HepG2 (cell line): ENCODE data around the gene SGK1. TPM values are rescaled to one million over a fixed set of nuclear protein-coding genes. Genes with fewer than 3 reads are reported as not detected.

Source experiments
- ATAC-seq: fragments of 200-7000 bp; cut with Tn5 transposase; 3 replicates; pipeline ENCODE4 v1.9.1; 2020; ENCODE audit warnings: mild to moderate bottlenecking, moderate library complexity
- BruUV-seq: library from RNA; stranded (reverse); fragments of 400-500 nt; replicated peaks from 2 replicates; lab custom pipeline; 2021; lab: Mats Ljungman, UMichigan
- CTCF ChIA-PET: fragments of 300-600 bp; formaldehyde crosslinking; extraction: SDS; loops from one replicate; lab custom pipeline; 2021; ENCODE audit warnings: low total read pairs, inconsistent platforms, low intra/inter-chr PET ratio; lab: Yijun Ruan, JAX
- POLR2A ChIA-PET: fragments of 350-600 bp; sonication (Branson Sonifier 250); formaldehyde crosslinking; loops from one replicate; lab custom pipeline; 2020; ENCODE audit warnings: antibody characterized with exemption, inconsistent platforms; lab: Yijun Ruan, JAX
- DNase-seq: peaks from one replicate; pipeline ENCODE4 v3.0.0-alpha.2; 2015; ENCODE audit warnings: low spot score
- FAIRE-seq: peaks from 3 replicates; lab custom pipeline; 2011; peaks lifted over from hg19 to GRCh38; lab: Jason Lieb, UNC
- H2AFZ ChIP-seq: one replicate; pipeline ENCODE4 v1.6.1; 2011; ENCODE audit warnings: low read length, inconsistent platforms
- H3K27ac ChIP-seq: fragments of 300-600 bp; 3 replicates; pipeline ENCODE4 v1.8.0; 2011; ENCODE audit warnings: mixed run types, mild to moderate bottlenecking, mixed read lengths, low read length, inconsistent platforms; ENCODE audit not compliant: insufficient read depth; ENCODE audit errors: extremely low read length
- H3K27me3 ChIP-seq, 2 experiments: fragments of 200-600 bp in 1 of 2; 2 replicates in 1 of 2; 3 replicates in 1 of 2; pipeline versions ENCODE4 v1.6.0 to v1.8.0; 2011; ENCODE audit warnings: low read length in 2 of 2, mild to moderate bottlenecking in 2 of 2, moderate library complexity in 2 of 2, inconsistent platforms in 1 of 2; ENCODE audit not compliant: insufficient read depth in 2 of 2, control insufficient read depth in 1 of 2
- H3K36me3 ChIP-seq, 2 experiments: fragments of 200-600 bp in 1 of 2; replicated peaks in 1 of 2; 2 replicates in 1 of 2; 3 replicates in 1 of 2; pipeline versions ENCODE4 v1.5.1 to v1.8.0; 2011; ENCODE audit warnings: low read length in 2 of 2, inconsistent platforms in 1 of 2; ENCODE audit not compliant: insufficient read depth in 2 of 2, control insufficient read depth in 1 of 2
- H3K4me1 ChIP-seq: 2 replicates; pipeline ENCODE4 v1.5.1; 2012; ENCODE audit warnings: low read length, inconsistent platforms; ENCODE audit not compliant: insufficient read depth
- H3K4me2 ChIP-seq: 2 replicates; pipeline ENCODE4 v1.6.0; 2011; ENCODE audit warnings: low read depth, low read length, inconsistent platforms
- H3K4me3 ChIP-seq, 3 experiments: fragments of 200-600 bp in 1 of 3; sonication (generic), shearing (Covaris generic) in 1 of 3; replicated peaks in 1 of 3; 2 replicates each; pipeline ENCODE4 v1.5.1; 2011 to 2016; ENCODE audit warnings: low read length in 3 of 3, inconsistent platforms in 2 of 3, low read depth in 2 of 3, mild to moderate bottlenecking in 2 of 3, control low read depth in 1 of 3, mixed read lengths in 1 of 3; ENCODE audit not compliant: insufficient read depth in 1 of 3
- H3K79me2 ChIP-seq: one replicate; pipeline ENCODE4 v1.6.1; 2011; ENCODE audit warnings: low read length, inconsistent platforms; ENCODE audit not compliant: insufficient read depth
- H3K9ac ChIP-seq: 2 replicates; pipeline ENCODE4 v1.6.0; 2011; ENCODE audit warnings: mild to moderate bottlenecking, low read depth, low read length, inconsistent platforms; ENCODE audit not compliant: insufficient read depth
- H3K9me3 ChIP-seq: 2 replicates; pipeline ENCODE4 v1.5.1; 2012; ENCODE audit warnings: mild to moderate bottlenecking, low read length
- H4K20me1 ChIP-seq: 2 replicates; pipeline ENCODE4 v1.6.0; 2011; ENCODE audit warnings: inconsistent platforms, mild to moderate bottlenecking, low read length, moderate library complexity; ENCODE audit not compliant: insufficient read depth
- DPF2 ChIP-seq: sonication (generic); formaldehyde crosslinking; IDR thresholded peaks from 2 replicates; pipeline ENCODE4 v1.4.0; 2020; ENCODE audit warnings: mild to moderate bottlenecking, low read depth, missing genetic modification reagents, borderline replicate concordance
- HNF4A ChIP-seq: sonication (generic); formaldehyde crosslinking; IDR thresholded peaks from 2 replicates; pipeline ENCODE4 v1.4.0; 2020; ENCODE audit warnings: missing genetic modification reagents
- KLF12 ChIP-seq: sonication (generic); formaldehyde crosslinking; IDR thresholded peaks from 2 replicates; pipeline ENCODE4 v1.4.0; 2020; ENCODE audit warnings: missing genetic modification reagents, borderline replicate concordance
- KMT2A ChIP-seq: sonication (generic); formaldehyde crosslinking; IDR thresholded peaks from 2 replicates; pipeline ENCODE4 v1.4.0; 2020; ENCODE audit warnings: missing genetic modification reagents
- POLR2A ChIP-seq, 2 experiments: IDR thresholded peaks; 2 replicates each; pipeline ENCODE4 v1.6.1; 2011; ENCODE audit warnings: low read depth in 2 of 2, low read length in 2 of 2, mild to moderate bottlenecking in 1 of 2, moderate library complexity in 1 of 2; ENCODE audit not compliant: insufficient read depth in 1 of 2
- ZBTB38 ChIP-seq: sonication (generic); formaldehyde crosslinking; IDR thresholded peaks from 2 replicates; pipeline ENCODE4 v1.5.1; 2020; ENCODE audit warnings: mild to moderate bottlenecking, missing genetic modification reagents
- ZFP90 ChIP-seq: sonication (generic); formaldehyde crosslinking; IDR thresholded peaks from 2 replicates; pipeline ENCODE4 v1.8.0; 2022; ENCODE audit warnings: missing genetic modification reagents, mild to moderate bottlenecking, inconsistent platforms, borderline replicate concordance
- ZFX ChIP-seq: sonication (generic); formaldehyde crosslinking; IDR thresholded peaks from 2 replicates; pipeline ENCODE4 v1.4.0; 2020; ENCODE audit warnings: mild to moderate bottlenecking, low read depth, missing genetic modification reagents, moderate library complexity
- ZFY ChIP-seq: sonication (generic); formaldehyde crosslinking; IDR thresholded peaks from 2 replicates; pipeline ENCODE4 v1.4.0; 2020; ENCODE audit warnings: missing genetic modification reagents
- ZNF142 ChIP-seq: sonication (generic); formaldehyde crosslinking; IDR thresholded peaks from 2 replicates; pipeline ENCODE4 v1.4.0; 2020; ENCODE audit warnings: missing genetic modification reagents
- ZNF468 ChIP-seq: sonication (generic); formaldehyde crosslinking; IDR thresholded peaks from 2 replicates; pipeline ENCODE4 v1.8.0; 2022; ENCODE audit warnings: mild to moderate bottlenecking, moderate library complexity, missing genetic modification reagents
- ZNF501 ChIP-seq: sonication (generic); formaldehyde crosslinking; IDR thresholded peaks from 2 replicates; pipeline ENCODE4 v1.5.1; 2020; ENCODE audit warnings: mild to moderate bottlenecking, moderate library complexity, missing genetic modification reagents
- ZNF713 ChIP-seq: sonication (generic); formaldehyde crosslinking; IDR thresholded peaks from 2 replicates; pipeline ENCODE4 v1.4.0; 2020; ENCODE audit warnings: mild to moderate bottlenecking, missing genetic modification reagents
- ZNF781 ChIP-seq: sonication (generic); formaldehyde crosslinking; IDR thresholded peaks from 2 replicates; pipeline ENCODE4 v1.5.1; 2020; ENCODE audit warnings: borderline replicate concordance, mild to moderate bottlenecking, missing genetic modification reagents; ENCODE audit errors: not compliant biosample characterization
- whole genome bisulfite sequencing: methylation state at CpG from one replicate; pipeline ENCODE4 v1.1.6; 2017; ENCODE audit warnings: low lambda C conversion rate; 5-methylcytosine and 5-hydroxymethylcytosine counted together
- in situ Hi-C: cut with HindIII; loops from 2 replicates; pipeline ENCODE4 v1.10.0; 2017; ENCODE audit warnings: low pct_unique_long_range_greater_than_20kb; ENCODE audit not compliant: extremely low pct_ligation_motif_present
- intact Hi-C: fragments of 100-400 bp; cut with micrococcal nuclease; formaldehyde crosslinking; loops from one replicate; pipeline ENCODE4 v1.10.0; 2022; ENCODE audit not compliant: unreplicated experiment
- polyA plus RNA-seq, 8 experiments: library from polyadenylated mRNA; depleted of rRNA in 3 of 8; stranded (reverse) in 7 of 8; unstranded in 1 of 8; fragments of >200 nt; fragmentation: Illumina TruSeq in 4 of 8; extraction: Trizol in 4 of 8; gene quantifications; 2 replicates each; pipeline versions ENCODE4 v1.2.1 to v1.2.3, GENCODE V29; 2011 to 2016; ENCODE audit warnings: low read depth in 4 of 8, missing spikeins in 1 of 8, mixed read lengths in 1 of 8; ENCODE audit not compliant: insufficient read depth in 1 of 8
- total RNA-seq, 5 experiments: library from RNA; depleted of rRNA; stranded (reverse); fragments of >200 nt; fragmentation: Illumina TruSeq; extraction: Trizol; gene quantifications; 2 replicates each; pipeline ENCODE4 v1.2.3, GENCODE V29; 2016; ENCODE audit warnings: low read depth in 1 of 5
- TF ChIP-seq, protein P1 (sequence below): sonication (generic); formaldehyde crosslinking; IDR thresholded peaks from 2 replicates; pipeline ENCODE4 v1.4.0; 2020; ENCODE audit warnings: missing genetic modification reagents
- TF ChIP-seq, protein P2 (sequence below): sonication (generic); formaldehyde crosslinking; IDR thresholded peaks from 2 replicates; pipeline ENCODE4 v1.4.0; 2020; ENCODE audit warnings: mild to moderate bottlenecking, missing genetic modification reagents

SGK1 gene
- total and polyA plus RNA-seq, 2 of the 13 experiments (the other 11 are each of a cell fraction or from before 2014, with no cell fraction given) = 56.1 to 56.2 TPM

DNA sequence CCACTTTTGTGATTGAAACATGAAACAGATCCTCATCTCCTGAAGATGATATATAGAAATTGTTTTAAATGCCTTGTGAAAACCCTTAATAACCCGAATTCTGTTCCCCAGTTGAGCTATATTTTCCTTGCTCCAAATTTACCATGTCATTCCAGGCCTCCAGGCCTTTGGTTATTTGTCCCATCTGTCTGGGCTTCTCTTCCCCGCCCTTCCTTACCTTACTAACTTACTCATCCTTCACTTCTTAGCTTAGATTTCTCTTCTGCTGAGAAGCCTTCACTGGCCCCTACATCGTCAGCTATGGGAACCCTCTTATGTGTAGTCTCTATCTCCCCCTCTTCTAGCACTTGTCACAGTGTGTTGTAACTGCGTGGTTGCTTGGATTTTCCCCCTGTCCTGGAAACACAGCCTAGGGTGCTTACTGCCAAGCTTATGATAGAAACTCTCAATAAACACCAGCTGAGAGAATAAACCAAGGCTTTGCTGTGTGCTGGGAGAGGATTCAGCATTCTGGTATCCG is 68.6 kb downstream of the SGK1 start:
- Histone ChIP-seq H2AFZ (peak overlapping the region; percentile 4), H4K20me1 (no peaks in the 10 kb centered on the region), H3K79me2 (no peaks in the 10 kb centered on the region), H3K36me3 (no peaks in the 10 kb centered on the region), H3K9me3 (no peaks in the 10 kb centered on the region), H3K27ac (peak overlapping the region; percentile 81), H3K4me1 (peaks cover 71% of the 10 kb centered on the region), H3K4me2 (peak overlapping the region; percentile 62), H3K4me3 (no peak overlapping the region; a peak in 1 of 6 replicates), H3K9ac (peak overlapping the region; percentile 57), H3K27me3 (no peaks in the 10 kb centered on the region)
- intact Hi-C loops = loop anchor here (2.0 kb wide), 1 partner anchor 74 kb away; no protein-coding TSS in a partner anchor
- ATAC-seq (peak; percentile 72; the same call in 2 of the 3 replicates), DNase-seq (no peak), FAIRE-seq (peak; percentile 15)
- no TSS peak for BruUV-seq
- POLR2A ChIA-PET = interaction anchor here (0.7 to 4.1 kb wide), 5 partner anchors 10 to 73 kb away, joined by 3 to 62 read pairs (median 3); no protein-coding TSS in a partner anchor
- in situ Hi-C loops = loop anchor here (5.0 kb wide), 1 partner anchor 67 kb away; no protein-coding TSS in a partner anchor
- CTCF ChIA-PET = no interaction called here
- WGBS = 40% methylated on average over 5 of the region's 5 CpGs
- TF ChIP-seq ZFY (CRISPR knock-in tag) (0 out of 2 replicates have a peak, but pooled peaks have one; percentile 36), ZFP90 (CRISPR knock-in tag) (0 out of 2 replicates have a peak, but pooled peaks have one; percentile 61), ZBTB38 (peak; percentile 40; the same call in 1 of the 2 replicates), ZNF713 (CRISPR knock-in tag) (no peak), ZNF468 (CRISPR knock-in tag) (no peak), ZNF781 (CRISPR knock-in tag) (peak; percentile 44), ZNF142 (CRISPR knock-in tag) (0 out of 2 replicates have a peak, but pooled peaks have one; percentile 26), KLF12 (CRISPR knock-in tag) (0 out of 2 replicates have a peak, but pooled peaks have one; percentile 28), HNF4A (CRISPR knock-in tag) (0 out of 2 replicates have a peak, but pooled peaks have one; percentile 10), ZFX (CRISPR knock-in tag) (peak; percentile 45), POLR2A (IDR thresholded peaks at IDR 0.05; ENCODE audit: insufficient read depth in 1 of 2, low read depth in 2 of 2, low read length in 2 of 2) (peak in 1 of 2 experiments; percentile 26; a peak in 1 of 4 replicates), ZNF501 (CRISPR knock-in tag) (peak; percentile 40; the same call in 1 of the 2 replicates), DPF2 (CRISPR knock-in tag) (peak; percentile 10; the same call in 1 of the 2 replicates), KMT2A (CRISPR knock-in tag) (0 out of 2 replicates have a peak, but pooled peaks have one; percentile 30)
- TF ChIP-seq, protein P1, sequence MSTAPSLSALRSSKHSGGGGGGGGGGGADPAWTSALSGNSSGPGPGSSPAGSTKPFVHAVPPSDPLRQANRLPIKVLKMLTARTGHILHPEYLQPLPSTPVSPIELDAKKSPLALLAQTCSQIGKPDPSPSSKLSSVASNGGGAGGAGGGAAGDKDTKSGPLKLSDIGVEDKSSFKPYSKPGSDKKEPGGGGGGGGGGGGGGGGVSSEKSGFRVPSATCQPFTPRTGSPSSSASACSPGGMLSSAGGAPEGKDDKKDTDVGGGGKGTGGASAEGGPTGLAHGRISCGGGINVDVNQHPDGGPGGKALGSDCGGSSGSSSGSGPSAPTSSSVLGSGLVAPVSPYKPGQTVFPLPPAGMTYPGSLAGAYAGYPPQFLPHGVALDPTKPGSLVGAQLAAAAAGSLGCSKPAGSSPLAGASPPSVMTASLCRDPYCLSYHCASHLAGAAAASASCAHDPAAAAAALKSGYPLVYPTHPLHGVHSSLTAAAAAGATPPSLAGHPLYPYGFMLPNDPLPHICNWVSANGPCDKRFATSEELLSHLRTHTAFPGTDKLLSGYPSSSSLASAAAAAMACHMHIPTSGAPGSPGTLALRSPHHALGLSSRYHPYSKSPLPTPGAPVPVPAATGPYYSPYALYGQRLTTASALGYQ = 0 out of 2 replicates have a peak, but pooled peaks have one; percentile 12
- TF ChIP-seq, protein P2, sequence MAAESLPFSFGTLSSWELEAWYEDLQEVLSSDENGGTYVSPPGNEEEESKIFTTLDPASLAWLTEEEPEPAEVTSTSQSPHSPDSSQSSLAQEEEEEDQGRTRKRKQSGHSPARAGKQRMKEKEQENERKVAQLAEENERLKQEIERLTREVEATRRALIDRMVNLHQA (CRISPR knock-in tag) = no peak
